SU-DHL-6 (cell line): ENCODE measurements around the gene NAT14.

Source experiments
- H2AFZ ChIP-seq: fragments of 200-600 bp; sonication (generic); 2 replicates; pipeline ENCODE4 v1.6.1; 2014; ENCODE audit warnings: low read depth, mild to moderate bottlenecking, moderate library complexity, mixed read lengths, antibody characterized with exemption, low read length; ENCODE audit not compliant: severe bottlenecking
- H3F3A ChIP-seq: fragments of 200-600 bp; shearing (Covaris generic); 2 replicates; pipeline ENCODE4 v1.6.0; 2016; ENCODE audit warnings: antibody characterized with exemption, mild to moderate bottlenecking; ENCODE audit not compliant: insufficient read depth
- H3K27ac ChIP-seq: fragments of 200-600 bp; sonication (generic); 2 replicates; pipeline ENCODE4 v1.5.1; 2016; ENCODE audit warnings: low read depth, mild to moderate bottlenecking, low read length, moderate library complexity, mixed read lengths
- H3K27me3 ChIP-seq: fragments of 200-600 bp; sonication (generic), shearing (Covaris generic); 2 replicates; pipeline ENCODE4 v1.6.0; 2014; ENCODE audit warnings: mild to moderate bottlenecking, low read length
- H3K36me3 ChIP-seq: fragments of 200-600 bp; sonication (generic); 2 replicates; pipeline ENCODE4 v1.6.1; 2014; ENCODE audit warnings: mild to moderate bottlenecking, low read length, mixed read lengths
- H3K4me2 ChIP-seq: fragments of 300-600, 200-600 bp; shearing (Covaris generic), sonication (generic); 2 replicates; pipeline ENCODE4 v1.6.0; 2014; ENCODE audit warnings: low read length, low read depth, mild to moderate bottlenecking; ENCODE audit not compliant: poor library complexity, severe bottlenecking
- H3K4me3 ChIP-seq: fragments of 200-600 bp; sonication (generic); 2 replicates; pipeline ENCODE4 v1.5.1; 2014; ENCODE audit warnings: antibody characterized with exemption, low read length, mild to moderate bottlenecking, mixed read lengths; ENCODE audit not compliant: insufficient read depth, poor library complexity, severe bottlenecking
- H3K79me2 ChIP-seq: fragments of 200-600 bp; sonication (generic); 2 replicates; pipeline ENCODE4 v1.6.1; 2014; ENCODE audit warnings: mild to moderate bottlenecking, low read length, moderate library complexity; ENCODE audit not compliant: insufficient read depth
- H3K9ac ChIP-seq: fragments of 200-600 bp; sonication (generic); 2 replicates; pipeline ENCODE4 v1.7.0; 2014; ENCODE audit warnings: mild to moderate bottlenecking, low read length
- H3K9me2 ChIP-seq: fragments of 200-600 bp; sonication (generic); replicated peaks from 2 replicates; pipeline ENCODE4 v1.6.1; 2014; ENCODE audit warnings: low read length; ENCODE audit not compliant: insufficient read depth
- H3K9me3 ChIP-seq: fragments of 200-600 bp; sonication (generic); 2 replicates; pipeline ENCODE4 v1.6.1; 2014; ENCODE audit warnings: low read length, mixed read lengths; ENCODE audit not compliant: insufficient read depth
- H4K20me1 ChIP-seq: fragments of 200-600 bp; sonication (generic); 2 replicates; pipeline ENCODE4 v1.6.1; 2014; ENCODE audit warnings: low read depth, mild to moderate bottlenecking, antibody characterized with exemption, low read length, moderate library complexity, mixed read lengths
- EZH2phosphoT487 ChIP-seq: fragments of 200-600 bp; sonication (generic), shearing (Covaris generic); conservative IDR thresholded peaks from 2 replicates; pipeline ENCODE4 v1.6.1; 2018; ENCODE audit warnings: mild to moderate bottlenecking, antibody characterized with exemption, low read length, moderate library complexity, mixed read lengths
- TF ChIP-seq, protein P1 (sequence below): fragments of 200-600 bp; sonication (generic); IDR thresholded peaks from one replicate; pipeline ENCODE4 v1.5.1; 2017; ENCODE audit warnings: antibody characterized with exemption, mild to moderate bottlenecking, low read length, moderate library complexity; ENCODE audit not compliant: insufficient read depth, poor library complexity, severe bottlenecking

NAT14 gene

GRCh38 chr19:55472463-55472862, 12.5 kb upstream of the NAT14 start:
- Histone ChIP-seq H4K20me1 (no peaks in the 10 kb centered on the region), H3K9me3 (no peaks in the 10 kb centered on the region), H3K27ac (no peak overlapping the region), H3K4me2 (no peak overlapping the region), H3K4me3 (no peak overlapping the region), H2AFZ (no peak overlapping the region), H3K79me2 (no peaks in the 10 kb centered on the region), H3K9ac (no peak overlapping the region), H3F3A (no peaks in the 10 kb centered on the region), H3K27me3 (no peaks in the 10 kb centered on the region), H3K9me2 (no peaks in the 10 kb centered on the region), H3K36me3 (no peaks in the 10 kb centered on the region)
- TF ChIP-seq, protein P1, sequence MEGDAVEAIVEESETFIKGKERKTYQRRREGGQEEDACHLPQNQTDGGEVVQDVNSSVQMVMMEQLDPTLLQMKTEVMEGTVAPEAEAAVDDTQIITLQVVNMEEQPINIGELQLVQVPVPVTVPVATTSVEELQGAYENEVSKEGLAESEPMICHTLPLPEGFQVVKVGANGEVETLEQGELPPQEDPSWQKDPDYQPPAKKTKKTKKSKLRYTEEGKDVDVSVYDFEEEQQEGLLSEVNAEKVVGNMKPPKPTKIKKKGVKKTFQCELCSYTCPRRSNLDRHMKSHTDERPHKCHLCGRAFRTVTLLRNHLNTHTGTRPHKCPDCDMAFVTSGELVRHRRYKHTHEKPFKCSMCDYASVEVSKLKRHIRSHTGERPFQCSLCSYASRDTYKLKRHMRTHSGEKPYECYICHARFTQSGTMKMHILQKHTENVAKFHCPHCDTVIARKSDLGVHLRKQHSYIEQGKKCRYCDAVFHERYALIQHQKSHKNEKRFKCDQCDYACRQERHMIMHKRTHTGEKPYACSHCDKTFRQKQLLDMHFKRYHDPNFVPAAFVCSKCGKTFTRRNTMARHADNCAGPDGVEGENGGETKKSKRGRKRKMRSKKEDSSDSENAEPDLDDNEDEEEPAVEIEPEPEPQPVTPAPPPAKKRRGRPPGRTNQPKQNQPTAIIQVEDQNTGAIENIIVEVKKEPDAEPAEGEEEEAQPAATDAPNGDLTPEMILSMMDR = no peak
- TF ChIP-seq EZH2phosphoT487 = no peak

DNA sequence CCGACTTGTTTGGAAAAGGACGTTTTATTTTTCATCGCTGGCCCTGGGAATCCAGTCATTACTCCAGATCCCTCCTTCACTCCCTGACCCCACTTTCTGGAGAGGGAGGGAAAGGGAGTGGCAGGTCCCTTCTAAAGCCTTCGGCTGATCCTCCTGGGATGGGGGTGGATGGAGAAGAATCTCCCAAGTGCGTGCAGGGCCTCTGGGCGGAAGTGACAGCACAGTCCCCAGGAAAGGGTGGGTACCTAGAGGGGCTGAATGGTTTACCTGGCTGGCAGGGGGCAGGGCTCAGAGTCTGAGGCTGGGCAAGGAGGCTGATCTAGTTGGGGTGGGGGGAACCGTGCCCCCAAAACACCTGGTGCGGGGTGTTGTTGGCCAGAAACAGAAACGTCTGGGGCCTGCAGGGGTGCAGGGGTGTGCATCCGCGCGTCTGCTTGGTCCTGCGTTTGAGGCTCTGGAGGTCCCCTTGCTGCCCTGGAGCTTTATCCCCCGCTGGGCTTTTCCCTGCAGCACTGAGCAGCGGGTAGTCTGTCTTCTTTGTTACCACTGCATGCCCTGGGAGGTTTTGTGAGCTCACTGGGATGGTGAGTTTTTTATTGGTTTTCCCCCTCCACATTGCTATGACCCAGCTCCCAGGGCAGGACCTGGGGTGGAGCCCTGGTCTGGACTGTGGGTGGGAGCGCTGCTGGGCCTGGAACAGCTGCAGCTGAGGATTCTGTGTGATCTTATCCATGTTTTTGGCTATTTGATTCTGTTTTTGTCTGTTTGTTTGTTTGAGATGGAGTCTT, 11.6 kb upstream of the NAT14 start:
- Histone ChIP-seq H3F3A (no peaks in the 10 kb centered on the region), H4K20me1 (no peaks in the 10 kb centered on the region), H3K9me2 (no peaks in the 10 kb centered on the region), H3K27ac (no peak overlapping the region), H3K27me3 (no peaks in the 10 kb centered on the region), H2AFZ (no peak overlapping the region), H3K4me2 (no peak overlapping the region), H3K79me2 (peaks cover 6% of the 10 kb centered on the region; the same call in 1 of the 2 replicates), H3K36me3 (no peaks in the 10 kb centered on the region), H3K9me3 (no peaks in the 10 kb centered on the region), H3K9ac (no peak overlapping the region), H3K4me3 (no peak overlapping the region)
- TF ChIP-seq EZH2phosphoT487 = no peak
- TF ChIP-seq, protein P1 = no peak

- Histone ChIP-seq H3K4me3 (no peak overlapping the region), H3F3A (no peaks in the 10 kb centered on the region), H2AFZ (no peak overlapping the region), H3K4me2 (no peak overlapping the region), H3K9me2 (no peaks in the 10 kb centered on the region), H3K27me3 (no peaks in the 10 kb centered on the region), H4K20me1 (no peaks in the 10 kb centered on the region), H3K27ac (no peak overlapping the region), H3K9me3 (no peaks in the 10 kb centered on the region), H3K79me2 (peaks cover 14% of the 10 kb centered on the region; the same call in 1 of the 2 replicates), H3K36me3 (no peaks in the 10 kb centered on the region), H3K9ac (no peak overlapping the region)
- TF ChIP-seq, protein P1 = no peak
- TF ChIP-seq EZH2phosphoT487 = no peak
These were observed 10.4 kb upstream of the NAT14 start for GRCh38 chr19:55474269-55475265.
